ENCODE data around the gene GSTM2.
"Not testable (repeated sequence)": the region's sequence is repeated elsewhere in the genome, so short reads cannot be mapped to it uniquely, and the experiment has no call there.

DNA sequence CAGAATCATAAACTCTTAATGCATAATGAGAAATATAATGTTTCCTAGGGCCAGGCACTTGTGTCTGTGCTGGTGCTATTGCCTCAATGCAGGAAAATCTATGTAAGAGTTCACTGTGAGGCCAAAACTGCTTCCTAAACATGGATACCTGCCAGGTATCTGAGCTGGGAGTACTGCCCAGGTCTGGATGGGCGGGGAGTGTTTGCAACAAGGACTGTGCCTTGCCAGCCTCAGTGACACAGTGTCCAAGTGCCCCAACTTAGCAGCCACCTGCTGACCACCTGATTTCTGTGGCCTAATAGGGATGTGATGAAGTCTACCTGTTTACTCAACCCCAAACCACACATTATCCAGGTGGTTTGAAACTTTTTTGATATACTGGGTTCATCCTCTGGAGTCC lies 17.5 kb downstream of the GSTM2 start:
- TF ChIP-seq, protein P1, sequence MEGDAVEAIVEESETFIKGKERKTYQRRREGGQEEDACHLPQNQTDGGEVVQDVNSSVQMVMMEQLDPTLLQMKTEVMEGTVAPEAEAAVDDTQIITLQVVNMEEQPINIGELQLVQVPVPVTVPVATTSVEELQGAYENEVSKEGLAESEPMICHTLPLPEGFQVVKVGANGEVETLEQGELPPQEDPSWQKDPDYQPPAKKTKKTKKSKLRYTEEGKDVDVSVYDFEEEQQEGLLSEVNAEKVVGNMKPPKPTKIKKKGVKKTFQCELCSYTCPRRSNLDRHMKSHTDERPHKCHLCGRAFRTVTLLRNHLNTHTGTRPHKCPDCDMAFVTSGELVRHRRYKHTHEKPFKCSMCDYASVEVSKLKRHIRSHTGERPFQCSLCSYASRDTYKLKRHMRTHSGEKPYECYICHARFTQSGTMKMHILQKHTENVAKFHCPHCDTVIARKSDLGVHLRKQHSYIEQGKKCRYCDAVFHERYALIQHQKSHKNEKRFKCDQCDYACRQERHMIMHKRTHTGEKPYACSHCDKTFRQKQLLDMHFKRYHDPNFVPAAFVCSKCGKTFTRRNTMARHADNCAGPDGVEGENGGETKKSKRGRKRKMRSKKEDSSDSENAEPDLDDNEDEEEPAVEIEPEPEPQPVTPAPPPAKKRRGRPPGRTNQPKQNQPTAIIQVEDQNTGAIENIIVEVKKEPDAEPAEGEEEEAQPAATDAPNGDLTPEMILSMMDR (IDR thresholded peaks at IDR 0.05) = not testable (repeated sequence)
- not testable (repeated sequence) for TF ChIP-seq POLR2A (IDR thresholded peaks at IDR 0.05)

Measured in testis (tissue), 2 donors.